GM10847 (cell line): ENCODE measurements around the gene LSM12.

Source experiments
- POLR2A ChIP-seq: IDR thresholded peaks from 2 replicates; pipeline ENCODE4 v1.6.1; 2011; ENCODE audit not compliant: insufficient read length; ENCODE audit errors: extremely low read depth

The LSM12 gene

DNA sequence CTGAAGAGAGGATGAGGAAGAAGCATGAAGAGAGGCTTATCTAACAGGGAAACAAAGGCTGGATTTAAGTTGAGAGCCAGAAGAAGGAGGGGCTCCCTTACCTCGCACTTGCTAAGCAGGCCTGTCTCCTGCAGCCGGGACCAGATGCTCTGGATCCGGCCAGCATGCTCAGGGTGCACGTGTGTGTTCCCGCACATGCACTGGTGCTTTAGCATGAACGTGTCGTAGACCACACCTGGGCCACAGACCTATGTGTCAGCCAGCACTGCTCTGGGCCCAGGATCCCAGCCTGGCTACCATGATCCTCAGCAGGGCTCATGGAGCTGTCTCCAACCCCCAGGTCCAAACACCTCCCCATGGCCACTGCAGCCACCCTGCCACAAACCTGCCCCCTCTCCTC lies 18.4 kb upstream of the LSM12 start:
- no peak for TF ChIP-seq POLR2A

DNA sequence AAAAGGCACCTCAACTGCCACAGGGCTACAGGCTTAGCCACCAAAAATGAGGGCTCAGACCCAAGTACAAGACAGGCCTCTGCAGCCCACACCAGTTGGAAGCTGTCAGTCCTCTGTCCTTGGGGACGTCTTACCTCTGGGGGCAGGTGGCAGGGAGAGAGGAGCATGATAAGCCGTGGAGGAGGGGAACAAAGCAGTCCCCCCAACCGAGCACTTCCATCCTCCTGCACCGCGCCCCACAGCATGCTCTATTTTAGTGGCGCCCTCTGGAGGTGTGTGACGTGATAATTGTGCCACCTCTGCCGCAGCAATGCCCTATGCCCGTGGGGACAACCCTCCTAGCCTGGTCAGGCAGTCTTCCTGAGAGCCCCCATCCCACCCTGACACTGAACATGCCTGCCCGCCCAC lies 17.7 kb upstream of the LSM12 start:
- TF ChIP-seq POLR2A = no peak

DNA sequence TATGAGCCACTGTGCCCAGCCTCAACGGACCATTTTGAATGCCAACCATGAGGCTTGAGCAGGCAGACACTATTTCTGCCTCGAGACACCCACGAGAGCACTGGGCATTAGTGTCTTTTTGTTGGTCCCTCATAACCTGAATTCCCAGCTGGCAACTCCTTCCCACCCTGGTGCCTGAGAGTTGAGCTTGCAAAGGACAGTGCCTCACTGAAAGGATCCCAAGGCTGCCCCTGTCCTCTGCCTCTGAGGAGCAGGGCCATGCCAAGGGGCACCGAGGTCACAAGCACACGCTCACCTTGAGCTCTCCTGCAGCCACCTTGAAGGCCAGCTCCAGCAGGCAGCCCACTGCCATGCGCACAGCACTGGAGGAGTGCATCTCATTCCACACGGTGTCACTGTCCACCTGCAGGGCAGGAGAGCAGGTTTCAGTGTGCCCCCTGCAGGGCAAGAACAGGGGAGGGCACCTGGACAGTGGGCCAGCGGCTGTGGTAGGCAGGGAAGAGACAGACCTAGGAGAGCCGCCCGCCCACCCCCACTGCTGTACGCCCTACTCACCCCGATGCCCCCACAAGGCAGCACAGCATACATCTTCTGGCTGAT lies 16.9 kb upstream of the LSM12 start:
- TF ChIP-seq POLR2A = no peak

DNA sequence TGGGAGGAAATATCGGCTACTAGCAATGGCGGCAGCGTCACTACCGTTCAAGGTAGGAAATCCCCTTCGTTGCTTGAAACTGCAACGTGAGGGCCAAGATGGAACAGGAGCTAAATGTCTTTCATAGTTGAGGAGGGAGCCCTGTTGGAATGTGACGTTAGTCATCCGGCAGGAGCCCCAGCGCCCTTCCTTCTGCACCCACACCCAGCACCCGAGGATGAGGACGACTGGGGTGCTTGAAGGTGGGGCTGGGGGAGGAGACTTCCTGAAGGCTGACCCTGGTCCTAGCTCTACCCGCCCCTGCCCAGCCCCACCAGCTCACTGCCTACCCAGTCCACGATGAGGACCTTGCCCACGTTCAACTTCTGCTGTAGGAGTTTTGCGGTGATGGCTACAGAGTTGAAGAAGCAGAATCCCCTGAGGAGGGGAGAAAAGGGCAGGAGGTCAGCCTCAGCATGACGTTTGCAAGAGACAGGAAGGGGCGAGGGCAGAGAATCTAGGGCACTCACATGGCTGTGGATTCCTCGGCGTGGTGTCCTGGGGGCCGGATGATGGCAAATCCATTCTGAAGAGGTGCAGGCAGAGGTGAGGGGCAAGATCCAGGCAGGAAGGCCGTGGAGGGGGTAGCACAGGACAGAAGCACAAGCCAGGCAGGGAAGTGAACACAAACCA lies 15.9 kb upstream of the LSM12 start:
- no peak for TF ChIP-seq POLR2A

DNA sequence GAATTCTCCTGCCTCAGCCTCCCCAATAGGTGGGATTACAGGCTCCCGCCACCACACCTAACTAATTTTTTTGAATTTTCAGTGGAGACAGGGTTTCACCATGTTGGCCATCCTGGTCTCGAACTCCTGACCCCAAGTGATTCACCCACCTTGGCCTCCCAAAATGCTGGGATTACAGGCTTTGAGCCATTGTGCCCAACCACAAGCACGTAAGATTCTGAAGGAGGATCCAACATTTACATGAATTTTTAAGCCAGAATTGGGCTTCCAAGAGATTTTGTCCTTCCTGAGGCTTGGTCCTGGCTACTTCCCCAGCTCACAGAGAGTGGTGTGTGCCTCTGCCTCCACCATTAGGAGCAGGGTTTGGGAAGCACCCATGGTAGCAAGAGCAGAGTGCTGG lies 15.2 kb upstream of the LSM12 start:
- TF ChIP-seq POLR2A = no peak

DNA sequence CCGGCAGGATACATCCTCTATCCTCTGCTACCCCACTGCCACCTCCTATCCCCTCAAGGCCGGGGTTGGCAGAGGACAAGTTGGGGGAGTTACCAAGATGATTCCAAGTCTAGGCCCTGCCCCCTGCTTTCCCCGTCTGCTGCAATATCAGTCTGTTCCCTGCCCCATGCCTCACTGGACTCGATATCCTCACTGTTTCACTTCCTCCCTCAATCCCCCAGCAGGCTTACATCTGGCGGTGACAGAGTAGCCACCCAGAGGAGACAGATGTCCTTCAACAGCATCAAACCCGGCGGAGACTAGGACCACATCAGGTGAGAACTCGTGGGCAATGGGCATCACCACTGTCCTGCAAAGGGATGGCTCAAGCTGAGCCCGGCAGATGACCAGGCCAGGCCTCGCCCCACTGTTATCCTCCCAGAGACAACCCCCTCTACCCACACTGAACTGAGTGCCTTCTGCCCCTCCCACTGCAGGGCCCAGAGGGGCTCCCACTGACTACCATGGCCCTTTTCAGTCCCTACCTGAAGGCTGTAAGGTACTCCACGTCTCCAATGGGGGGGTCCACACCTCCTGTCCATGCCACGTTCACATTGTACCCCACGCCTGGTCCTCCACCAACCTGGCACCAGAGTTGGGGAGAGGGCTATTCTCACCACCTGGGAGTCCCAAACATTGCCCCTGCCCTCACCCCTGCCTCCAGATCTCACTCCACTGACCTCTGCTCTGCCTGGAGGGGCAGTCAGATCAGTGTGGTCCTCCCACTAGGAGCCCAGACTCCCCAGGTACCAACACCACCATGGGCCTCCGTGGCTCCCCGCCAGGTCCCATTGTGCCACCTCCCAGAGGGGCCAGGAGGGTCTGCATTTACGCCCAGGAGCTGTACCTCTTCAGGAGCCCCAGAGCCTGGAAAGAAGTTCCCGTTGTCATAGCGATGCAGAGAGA lies 13.7 kb upstream of the LSM12 start:
- TF ChIP-seq POLR2A = no peak

DNA sequence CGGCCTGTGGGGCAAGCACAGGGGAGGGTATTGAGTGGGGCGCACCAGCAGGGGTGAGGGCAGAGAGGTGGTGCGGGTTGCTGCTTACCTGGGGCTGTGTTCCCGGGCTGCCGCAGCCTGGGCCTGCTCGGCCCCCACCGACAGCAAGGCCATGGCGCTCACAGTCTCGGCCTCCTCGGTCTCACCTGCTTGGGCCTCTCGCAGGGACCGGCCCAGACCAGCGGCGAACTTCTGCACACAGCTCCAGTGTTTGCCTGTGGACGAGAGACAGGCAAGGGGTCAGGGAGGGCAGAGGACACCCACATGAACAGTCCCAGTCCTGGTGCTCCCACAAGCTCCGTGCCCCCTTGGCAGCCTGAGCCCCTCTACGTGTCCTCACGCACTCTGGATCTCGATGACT lies 11.9 kb upstream of the LSM12 start:
- TF ChIP-seq POLR2A = no peak

DNA sequence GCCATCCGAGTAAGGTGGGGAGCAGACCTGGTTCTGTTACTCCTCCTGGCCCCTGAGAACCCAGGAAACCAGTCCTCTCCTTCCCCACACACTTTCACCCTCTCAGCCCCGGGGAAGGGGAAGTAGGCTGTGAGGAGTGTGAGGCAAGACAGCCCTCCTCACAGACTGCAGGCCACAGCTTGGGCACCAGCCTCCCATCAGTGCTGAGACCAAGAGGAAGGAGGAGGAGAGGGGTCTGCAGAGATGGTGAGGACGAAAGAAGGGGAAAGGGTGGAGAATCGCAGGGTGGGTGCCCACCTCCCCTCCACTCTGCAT lies 11.1 kb upstream of the LSM12 start:
- no peak for TF ChIP-seq POLR2A

DNA sequence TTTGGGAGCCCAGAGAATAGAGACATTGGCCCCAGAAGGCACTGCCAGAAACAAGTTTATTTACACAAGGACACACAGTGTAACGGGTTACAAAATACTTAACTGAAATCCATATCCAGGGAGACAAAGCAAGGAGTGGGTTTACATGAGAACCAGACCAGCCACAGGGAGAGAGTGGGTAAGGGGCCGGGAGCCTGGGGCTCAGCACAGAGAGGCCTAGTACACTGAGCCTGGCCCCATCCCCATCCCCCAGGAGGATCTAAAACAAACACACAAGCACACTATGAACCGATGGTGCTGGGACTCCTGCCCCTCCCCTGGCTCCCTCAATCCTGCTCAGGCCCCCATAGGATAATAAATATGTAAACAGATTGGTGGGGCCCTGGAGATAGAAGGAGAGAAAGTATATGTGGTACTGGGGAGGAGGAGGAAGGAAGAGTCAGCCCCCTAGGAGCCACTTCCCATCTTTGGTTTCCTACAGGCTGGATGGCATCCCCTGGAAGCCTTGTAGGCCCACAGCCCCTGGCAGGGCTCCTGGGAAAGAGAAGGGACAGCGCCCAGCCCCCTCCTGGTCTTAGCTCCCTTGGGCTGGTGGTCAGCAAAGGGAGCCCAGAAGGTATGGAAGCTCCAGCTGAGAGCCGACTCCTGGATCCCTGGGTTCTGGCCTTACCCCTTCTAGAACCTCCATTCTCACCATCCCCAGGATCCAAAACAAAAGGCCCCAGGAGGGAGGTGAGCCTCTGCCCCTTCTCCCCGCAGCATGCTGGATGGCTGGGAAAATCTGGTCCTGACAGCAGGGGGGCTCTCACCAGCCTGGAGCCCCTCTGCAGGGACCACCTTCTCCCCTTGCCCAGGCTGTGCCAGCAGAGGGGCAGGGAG lies 10.5 kb upstream of the LSM12 start:
- no peak for TF ChIP-seq POLR2A

DNA sequence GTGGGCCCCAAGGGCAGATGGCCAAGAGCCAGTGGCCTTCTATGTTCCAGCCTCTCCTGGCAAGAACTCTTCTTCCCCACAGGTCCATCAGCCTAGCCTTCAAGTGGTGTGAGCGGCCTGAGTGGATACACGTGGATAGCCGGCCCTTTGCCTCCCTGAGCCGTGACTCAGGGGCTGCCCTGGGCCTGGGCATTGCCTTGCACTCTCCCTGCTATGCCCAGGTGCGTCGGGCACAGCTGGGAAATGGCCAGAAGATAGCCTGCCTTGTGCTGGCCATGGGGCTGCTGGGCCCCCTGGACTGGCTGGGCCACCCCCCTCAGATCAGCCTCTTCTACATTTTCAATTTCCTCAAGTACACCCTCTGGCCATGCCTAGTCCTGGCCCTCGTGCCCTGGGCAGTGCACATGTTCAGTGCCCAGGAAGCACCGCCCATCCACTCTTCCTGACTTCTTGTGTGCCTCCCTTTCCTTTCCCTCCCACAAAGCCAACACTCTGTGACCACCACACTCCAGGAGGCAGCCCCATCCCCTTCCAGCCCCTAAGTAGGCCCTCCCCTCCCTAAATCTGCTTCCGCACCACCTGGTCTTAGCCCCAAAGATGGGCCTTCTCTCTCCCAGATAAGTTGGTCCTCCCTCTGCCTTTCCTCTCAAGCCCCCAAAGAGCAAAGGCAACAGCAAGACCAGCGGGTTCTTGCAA lies 9.3 kb upstream of the LSM12 start:
- TF ChIP-seq POLR2A = no peak

DNA sequence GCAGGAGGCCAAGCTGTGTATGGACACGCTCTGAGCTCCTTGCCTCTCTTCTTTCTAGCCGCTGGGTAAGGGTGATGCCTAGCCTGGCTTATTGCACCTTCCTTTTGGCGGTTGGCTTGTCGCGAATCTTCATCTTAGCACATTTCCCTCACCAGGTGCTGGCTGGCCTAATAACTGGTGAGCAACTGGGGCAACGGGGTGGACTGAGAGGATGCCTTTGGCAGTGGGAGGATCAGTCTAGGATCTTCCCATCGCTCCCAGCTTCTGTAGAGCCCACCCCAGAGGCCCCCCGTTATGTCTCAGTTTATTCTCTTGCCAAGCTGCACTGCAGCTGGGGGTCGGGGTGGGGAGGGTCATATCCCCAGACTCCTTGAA lies 8.4 kb upstream of the LSM12 start:
- TF ChIP-seq POLR2A = no peak

DNA sequence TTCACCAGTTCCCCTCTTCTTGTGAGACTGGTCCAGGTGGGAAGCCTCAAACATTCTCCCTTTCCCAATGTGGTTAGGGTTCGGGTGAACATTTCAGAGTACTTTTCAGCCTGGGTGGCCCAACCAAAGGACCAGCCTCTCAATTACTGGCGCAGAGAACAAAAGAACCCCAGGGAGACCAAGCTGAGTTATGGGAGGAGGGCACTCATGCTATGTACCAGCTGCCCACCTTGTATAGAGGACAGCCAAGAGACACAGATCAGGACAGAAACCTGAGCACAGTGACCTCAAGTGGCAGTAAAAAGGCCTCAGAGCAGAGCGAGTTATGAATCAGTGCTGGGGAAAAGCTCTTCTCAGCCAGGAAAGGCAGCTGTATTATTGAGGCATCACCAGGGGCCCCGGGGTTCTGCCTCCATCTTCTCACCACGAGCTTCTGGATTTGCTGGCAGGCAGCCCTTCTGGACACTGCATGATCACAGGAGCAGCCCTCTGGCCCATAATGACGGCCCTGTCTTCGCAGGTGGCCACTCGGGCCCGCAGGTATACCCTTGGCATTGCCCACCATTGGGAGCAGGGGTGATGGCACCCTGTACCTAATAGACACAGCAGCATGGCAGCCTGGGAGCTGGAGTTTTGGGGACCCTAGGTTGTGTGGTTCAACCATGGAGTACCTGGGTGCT lies 7.9 kb upstream of the LSM12 start:
- TF ChIP-seq POLR2A = no peak

DNA sequence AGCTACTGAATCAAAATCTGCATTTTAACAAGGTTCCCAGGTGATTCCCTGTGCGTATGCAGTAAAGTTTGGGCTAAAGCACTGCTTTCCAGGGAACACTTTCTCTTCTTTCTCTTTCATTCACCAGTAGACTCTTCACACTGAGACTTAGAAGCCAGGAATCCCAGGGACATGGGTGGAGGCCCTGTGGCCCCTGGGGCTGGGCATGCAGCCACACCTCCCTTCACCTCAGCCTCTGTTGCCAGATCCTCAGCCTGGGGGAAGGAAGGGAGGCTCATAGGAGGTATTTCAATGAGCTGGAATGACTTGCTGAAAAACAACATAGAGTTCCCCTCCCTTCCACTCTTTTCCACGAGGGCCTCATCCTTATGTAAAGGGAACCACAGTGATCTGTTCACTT lies 5.3 kb upstream of the LSM12 start:
- no peak for TF ChIP-seq POLR2A

DNA sequence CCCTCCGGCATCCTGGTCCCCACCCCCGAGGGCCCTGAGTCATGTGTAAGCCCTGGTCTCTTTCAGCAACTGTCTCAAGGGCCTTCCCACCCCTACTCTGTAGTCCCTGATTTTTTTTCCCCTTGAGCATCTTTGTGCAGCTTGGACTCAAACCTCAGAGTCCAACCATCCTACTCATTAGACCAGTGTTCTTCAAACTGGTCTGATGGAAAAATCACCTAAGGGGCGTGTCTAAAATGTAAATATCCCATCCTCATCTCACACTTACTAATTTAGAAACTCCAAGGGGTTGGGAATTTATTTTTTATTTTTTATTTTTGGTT lies 4.7 kb upstream of the LSM12 start:
- TF ChIP-seq POLR2A = no peak
